Measurements from ENCODE around the gene IRF4.

The IRF4 gene

GRCh38 chr6:378090-378957, 13.2 kb upstream of the IRF4 start:
- H3K27ac ChIP-seq = no peak overlapping the region
- TF ChIP-seq CTCF (conservative IDR thresholded peaks at IDR 0.05) = no peak

- no peak for TF ChIP-seq CTCF (conservative IDR thresholded peaks at IDR 0.05)
- no peak overlapping the region for H3K27ac ChIP-seq
These were observed 12.6 kb upstream of the IRF4 start for GRCh38 chr6:378958-379409.

- H3K27ac ChIP-seq = no peak overlapping the region
- TF ChIP-seq CTCF (conservative IDR thresholded peaks at IDR 0.05) = no peak
These were observed 12.0 kb upstream of the IRF4 start for GRCh38 chr6:379410-380181.

GRCh38 chr6:380234-381218, 11.0 kb upstream of the IRF4 start:
- H3K27ac ChIP-seq = no peak overlapping the region
- TF ChIP-seq CTCF (conservative IDR thresholded peaks at IDR 0.05) = no peak

- no peak overlapping the region for H3K27ac ChIP-seq
- no peak for TF ChIP-seq CTCF (conservative IDR thresholded peaks at IDR 0.05)
These were observed 9.7 kb upstream of the IRF4 start for GRCh38 chr6:381742-382461.

GRCh38 chr6:382883-383810, 8.4 kb upstream of the IRF4 start:
- TF ChIP-seq CTCF (conservative IDR thresholded peaks at IDR 0.05) = no peak
- no peak overlapping the region for H3K27ac ChIP-seq
